DLD1 (cell line): ENCODE results near the gene PPOX.

Source experiments
- in situ Hi-C: cut with HindIII; loops from 2 replicates; pipeline ENCODE4 v1.10.0; 2017; ENCODE audit warnings: low sequenced_read_pairs

The PPOX gene

GRCh38 chr1:161196521-161197451, 30.6 kb downstream of the PPOX start:
- in situ Hi-C loops = no loop called here

GRCh38 chr1:161197560-161198193, 31.5 kb downstream of the PPOX start:
- in situ Hi-C loops = no loop called here

GRCh38 chr1:161198194-161198896, 32.1 kb downstream of the PPOX start:
- in situ Hi-C loops = no loop called here

- in situ Hi-C loops = no loop called here
Observed at GRCh38 chr1:161198897-161199431, 32.7 kb downstream of the PPOX start, which contains the start of gene ADAMTS4. ADAMTS4 (minus strand) TSS chr1:161199054; CDS start chr1:161198627, 427 bp downstream.

- in situ Hi-C loops = loop anchor here (25.0 kb wide), 1 partner anchor 163 kb away; the partner anchor contains the start of gene CFAP126
Observed at GRCh38 chr1:161199506-161200139, 33.4 kb downstream of the PPOX start.

- in situ Hi-C loops = loop anchor here (25.0 kb wide), 1 partner anchor 162 kb away; the partner anchor contains the start of gene CFAP126
Observed at GRCh38 chr1:161200421-161200991, 34.3 kb downstream of the PPOX start.

GRCh38 chr1:161200992-161201835, 35.0 kb downstream of the PPOX start:
- in situ Hi-C loops = loop anchor here (25.0 kb wide), 1 partner anchor 161 kb away; the partner anchor contains the start of gene CFAP126

- in situ Hi-C loops = loop anchor here (25.0 kb wide), 1 partner anchor 160 kb away; the partner anchor contains the start of gene CFAP126
Observed at GRCh38 chr1:161201836-161202712, 35.8 kb downstream of the PPOX start, which contains the start of gene NDUFS2. NDUFS2 (plus strand) TSS chr1:161202367; CDS start chr1:161202386, 19 bp downstream.

GRCh38 chr1:161206411-161207140, 40.4 kb downstream of the PPOX start:
- in situ Hi-C loops = loop anchor here (25.0 kb wide), 1 partner anchor 156 kb away; the partner anchor contains the start of gene CFAP126

- in situ Hi-C loops = loop anchor here (25.0 kb wide), 1 partner anchor 155 kb away; the partner anchor contains the start of gene CFAP126
Observed at GRCh38 chr1:161207173-161207572, 40.9 kb downstream of the PPOX start.

- in situ Hi-C loops = loop anchor here (25.0 kb wide), 1 partner anchor 152 kb away; the partner anchor contains the start of gene CFAP126
Observed at GRCh38 chr1:161209790-161210409, 43.7 kb downstream of the PPOX start.

- in situ Hi-C loops = loop anchor here (25.0 kb wide), 1 partner anchor 148 kb away; the partner anchor contains the start of gene CFAP126
Observed at GRCh38 chr1:161214369-161214768, 48.1 kb downstream of the PPOX start.

GRCh38 chr1:161215076-161215475, 48.9 kb downstream of the PPOX start, which contains the start of gene FCER1G:
FCER1G (plus strand) TSS chr1:161215295; CDS start chr1:161215322, 27 bp downstream.
- in situ Hi-C loops = loop anchor here (25.0 kb wide), 1 partner anchor 147 kb away; the partner anchor contains the start of gene CFAP126

- in situ Hi-C loops = loop anchor here (25.0 kb wide), 1 partner anchor 145 kb away; the partner anchor contains the start of gene CFAP126
Observed at GRCh38 chr1:161216945-161217712, 50.9 kb downstream of the PPOX start.

GRCh38 chr1:161217831-161218230, 51.6 kb downstream of the PPOX start:
- in situ Hi-C loops = loop anchor here (25.0 kb wide), 1 partner anchor 144 kb away; the partner anchor contains the start of gene CFAP126
